Activated naive CD4-positive, alpha-beta T cell treated with anti-CD3 and anti-CD28 coated beads for 36 hours (primary cell): Measurements from ENCODE around the gene SSPN. TPM values are rescaled to one million over a fixed set of nuclear protein-coding genes. Genes with fewer than 3 reads are reported as not detected.

Source experiments
- CTCF ChIA-PET: fragments of 350-600 bp; sonication (Branson Sonifier 250); formaldehyde crosslinking; loops from one replicate; lab custom pipeline; 2021; ENCODE audit warnings: antibody characterized with exemption; lab: Charles Lee
- DNase-seq: peaks from one replicate; pipeline ENCODE4 v3.0.0-alpha.2; 2020
- H3K27ac Mint-ChIP-seq: one replicate; pipeline ENCODE4 v1.8.0; 2021; ENCODE audit warnings: mild to moderate bottlenecking, mixed read lengths
- H3K27me3 Mint-ChIP-seq: one replicate; pipeline ENCODE4 v1.8.0; 2021; ENCODE audit warnings: low read depth, mixed read lengths
- H3K36me3 Mint-ChIP-seq: one replicate; pipeline ENCODE4 v1.8.0; 2021; ENCODE audit warnings: low read depth, mixed read lengths
- H3K4me1 Mint-ChIP-seq: one replicate; pipeline ENCODE4 v1.8.0; 2021; ENCODE audit warnings: low read depth, mixed read lengths
- H3K4me3 Mint-ChIP-seq: one replicate; pipeline ENCODE4 v1.8.0; 2021; ENCODE audit warnings: mild to moderate bottlenecking, moderate library complexity, mixed read lengths
- H3K9me3 Mint-ChIP-seq: one replicate; pipeline ENCODE4 v1.8.0; 2021; ENCODE audit warnings: mixed read lengths
- intact Hi-C: fragments of 100-400 bp; cut with micrococcal nuclease; formaldehyde crosslinking; loops from one replicate; pipeline ENCODE4 v1.15.1; 2023
- total RNA-seq, 2 experiments: library from RNA; stranded (reverse); gene quantifications; one replicate each; pipeline ENCODE4 v1.2.3, GENCODE V29; 2021

Gene SSPN
- not detected for total RNA-seq

GRCh38 chr12:26195250-26195640, at the start of gene SSPN:
Gene SSPN (plus strand): TSS chr12:26195573. CDS start chr12:26195673, 100 bp downstream.
- DNase-seq, result peak; percentile 7
- CTCF ChIA-PET, result no interaction called here

GRCh38 chr12:26148291-26148690, 47.1 kb upstream of the SSPN start:
- no peaks in the 10 kb centered on the region for H3K4me1 Mint-ChIP-seq
- CTCF ChIA-PET, result no interaction called here
- intact Hi-C loops, result no loop called here
- no peaks in the 10 kb centered on the region for H3K36me3 Mint-ChIP-seq
- peaks cover 5% of the 10 kb centered on the region for H3K27me3 Mint-ChIP-seq
- H3K9me3 Mint-ChIP-seq, result no peaks in the 10 kb centered on the region
- no peak overlapping the region for H3K27ac Mint-ChIP-seq
- no peak overlapping the region for H3K4me3 Mint-ChIP-seq
- DNase-seq, result no peak

More at GRCh38 chr12:26195250-26195640, at the start of gene SSPN:
- Mint-ChIP-seq H3K4me1 (peaks cover 8% of the 10 kb centered on the region), H3K27me3 (peaks cover 51% of the 10 kb centered on the region), H3K36me3 (no peaks in the 10 kb centered on the region), H3K4me3 (peak within 1 kb of the TSS; percentile 68), H3K27ac (no peak within 1 kb of the TSS), H3K9me3 (no peaks in the 10 kb centered on the region)
- intact Hi-C loops, result no loop called here

- H3K36me3 Mint-ChIP-seq, result no peaks in the 10 kb centered on the region
- no peaks in the 10 kb centered on the region for H3K4me1 Mint-ChIP-seq
- no peaks in the 10 kb centered on the region for H3K9me3 Mint-ChIP-seq
- CTCF ChIA-PET, result interaction anchor here (0.5 kb wide), 1 partner anchor 362 kb away, joined by 3 read pairs; no protein-coding TSS in a partner anchor
- H3K27ac Mint-ChIP-seq, result no peak overlapping the region
- H3K27me3 Mint-ChIP-seq, result peaks cover 3% of the 10 kb centered on the region
- H3K4me3 Mint-ChIP-seq, result no peak overlapping the region
- intact Hi-C loops, result no loop called here
- no peak for DNase-seq
Observed at GRCh38 chr12:26149968-26150500, 45.3 kb upstream of the SSPN start.

- H3K4me3 Mint-ChIP-seq, result no peak overlapping the region
- no peaks in the 10 kb centered on the region for H3K36me3 Mint-ChIP-seq
- peaks cover 3% of the 10 kb centered on the region for H3K27me3 Mint-ChIP-seq
- intact Hi-C loops, result no loop called here
- CTCF ChIA-PET, result interaction anchor here (0.5 to 0.7 kb wide), 3 partner anchors 363 to 1169 kb away, joined by 3 to 5 read pairs (median 5); no protein-coding TSS in a partner anchor
- H3K27ac Mint-ChIP-seq, result no peak overlapping the region
- H3K4me1 Mint-ChIP-seq, result no peaks in the 10 kb centered on the region
- no peak for DNase-seq
- no peaks in the 10 kb centered on the region for H3K9me3 Mint-ChIP-seq
Observed at GRCh38 chr12:26150736-26151450, 44.5 kb upstream of the SSPN start.

GRCh38 chr12:26152507-26153102, 42.8 kb upstream of the SSPN start:
- intact Hi-C loops, result no loop called here
- H3K4me3 Mint-ChIP-seq, result no peak overlapping the region
- CTCF ChIA-PET, result no interaction called here
- no peaks in the 10 kb centered on the region for H3K9me3 Mint-ChIP-seq
- no peaks in the 10 kb centered on the region for H3K36me3 Mint-ChIP-seq
- H3K27ac Mint-ChIP-seq, result no peak overlapping the region
- no peaks in the 10 kb centered on the region for H3K4me1 Mint-ChIP-seq
- H3K27me3 Mint-ChIP-seq, result no peaks in the 10 kb centered on the region
- DNase-seq, result no peak

- intact Hi-C loops, result no loop called here
- no peak for DNase-seq
- Mint-ChIP-seq H3K36me3 (no peaks in the 10 kb centered on the region), H3K27ac (no peak overlapping the region), H3K27me3 (no peaks in the 10 kb centered on the region), H3K9me3 (no peaks in the 10 kb centered on the region), H3K4me1 (no peaks in the 10 kb centered on the region), H3K4me3 (no peak overlapping the region)
- CTCF ChIA-PET, result interaction anchor here (1.3 kb wide), 1 partner anchor 11 kb away, joined by 3 read pairs; no protein-coding TSS in a partner anchor
Observed at GRCh38 chr12:26153421-26154154, 41.8 kb upstream of the SSPN start.

GRCh38 chr12:26156201-26156871, 39.0 kb upstream of the SSPN start:
- intact Hi-C loops, result no loop called here
- CTCF ChIA-PET, result no interaction called here

GRCh38 chr12:26157001-26157400, 38.4 kb upstream of the SSPN start:
- Mint-ChIP-seq H3K36me3 (no peaks in the 10 kb centered on the region), H3K27ac (no peak overlapping the region), H3K9me3 (no peaks in the 10 kb centered on the region), H3K4me3 (no peak overlapping the region), H3K27me3 (peaks cover 8% of the 10 kb centered on the region), H3K4me1 (no peaks in the 10 kb centered on the region)
- no peak for DNase-seq
- CTCF ChIA-PET, result no interaction called here
- intact Hi-C loops, result no loop called here

More at GRCh38 chr12:26156201-26156871, 39.0 kb upstream of the SSPN start:
- H3K36me3 Mint-ChIP-seq, result no peaks in the 10 kb centered on the region
- no peak overlapping the region for H3K27ac Mint-ChIP-seq
- no peak overlapping the region for H3K4me3 Mint-ChIP-seq
- peaks cover 8% of the 10 kb centered on the region for H3K27me3 Mint-ChIP-seq
- H3K4me1 Mint-ChIP-seq, result no peaks in the 10 kb centered on the region
- DNase-seq, result no peak
- no peaks in the 10 kb centered on the region for H3K9me3 Mint-ChIP-seq

- no peaks in the 10 kb centered on the region for H3K4me1 Mint-ChIP-seq
- no peaks in the 10 kb centered on the region for H3K9me3 Mint-ChIP-seq
- no peak overlapping the region for H3K4me3 Mint-ChIP-seq
- H3K36me3 Mint-ChIP-seq, result no peaks in the 10 kb centered on the region
- intact Hi-C loops, result no loop called here
- no peak overlapping the region for H3K27ac Mint-ChIP-seq
- DNase-seq, result no peak
- CTCF ChIA-PET, result no interaction called here
- H3K27me3 Mint-ChIP-seq, result peaks cover 8% of the 10 kb centered on the region
Observed at GRCh38 chr12:26158078-26158764, 37.2 kb upstream of the SSPN start.

GRCh38 chr12:26162174-26162573, 33.2 kb upstream of the SSPN start:
- intact Hi-C loops, result no loop called here
- peaks cover 15% of the 10 kb centered on the region for H3K27me3 Mint-ChIP-seq
- CTCF ChIA-PET, result no interaction called here

GRCh38 chr12:26162905-26163304, 32.5 kb upstream of the SSPN start:
- H3K27ac Mint-ChIP-seq, result no peak overlapping the region
- no peaks in the 10 kb centered on the region for H3K9me3 Mint-ChIP-seq
- CTCF ChIA-PET, result no interaction called here
- H3K4me1 Mint-ChIP-seq, result no peaks in the 10 kb centered on the region
- no peaks in the 10 kb centered on the region for H3K36me3 Mint-ChIP-seq
- intact Hi-C loops, result no loop called here
- no peak overlapping the region for H3K4me3 Mint-ChIP-seq
- peaks cover 15% of the 10 kb centered on the region for H3K27me3 Mint-ChIP-seq
- DNase-seq, result no peak

More at GRCh38 chr12:26162174-26162573, 33.2 kb upstream of the SSPN start:
- H3K4me1 Mint-ChIP-seq, result no peaks in the 10 kb centered on the region
- no peak for DNase-seq
- no peak overlapping the region for H3K27ac Mint-ChIP-seq
- H3K9me3 Mint-ChIP-seq, result no peaks in the 10 kb centered on the region
- no peaks in the 10 kb centered on the region for H3K36me3 Mint-ChIP-seq
- no peak overlapping the region for H3K4me3 Mint-ChIP-seq
